IMR-90 (cell line): ENCODE measurements around the gene IL12RB2. TPM values are rescaled to one million over a fixed set of nuclear protein-coding genes. Genes with fewer than 3 reads are reported as not detected.

Experiments used
- ATAC-seq: fragments of 200-7000 bp; cut with Tn5 transposase; 2 replicates; pipeline ENCODE4 v1.9.1; 2020; ENCODE audit warnings: low read depth, mild to moderate bottlenecking, moderate library complexity
- BruUV-seq: library from RNA; stranded (reverse); fragments of 400-500 nt; replicated peaks from 2 replicates; lab custom pipeline; 2021; lab: Mats Ljungman, UMichigan
- CTCF ChIA-PET: fragments of 300-600 bp; formaldehyde crosslinking; extraction: SDS; loops from one replicate; lab custom pipeline; 2021; ENCODE audit warnings: antibody characterized with exemption; lab: Yijun Ruan, JAX
- POLR2A ChIA-PET: fragments of 300-600 bp; sonication (Branson Sonifier 250); formaldehyde crosslinking; loops from one replicate; lab custom pipeline; 2022; ENCODE audit warnings: antibody characterized with exemption; ENCODE audit not compliant: unreplicated experiment; lab: Charles Lee
- DNase-seq: peaks from one replicate; pipeline ENCODE4 v3.0.0; 2013
- H2AFZ ChIP-seq: replicated peaks from 2 replicates; pipeline ENCODE3; 2013; ENCODE audit warnings: low read length, mild to moderate bottlenecking; ENCODE audit not compliant: poor library complexity
- H2AK5ac ChIP-seq: 2 replicates; pipeline ENCODE4 v1.6.1; 2013; ENCODE audit warnings: low read depth, low read length, inconsistent platforms
- H2AK9ac ChIP-seq: replicated peaks from 2 replicates; pipeline ENCODE3; 2013; ENCODE audit warnings: mild to moderate bottlenecking, low read depth, low read length, moderate library complexity; ENCODE audit not compliant: poor library complexity
- H2BK120ac ChIP-seq: 2 replicates; pipeline ENCODE4 v1.6.1; 2013; ENCODE audit warnings: low read depth, low read length, inconsistent platforms
- H2BK15ac ChIP-seq: 3 replicates; pipeline ENCODE4 v1.6.1; 2013; ENCODE audit warnings: low read depth, low read length, inconsistent platforms
- H2BK20ac ChIP-seq: 2 replicates; pipeline ENCODE4 v1.6.1; 2013; ENCODE audit warnings: low read depth, mild to moderate bottlenecking, inconsistent platforms, low read length, moderate library complexity
- H2BK5ac ChIP-seq: 2 replicates; pipeline ENCODE4 v1.6.1; 2013; ENCODE audit warnings: mild to moderate bottlenecking, low read depth, low read length, inconsistent platforms; ENCODE audit not compliant: poor library complexity, severe bottlenecking
- H3K14ac ChIP-seq: replicated peaks from 2 replicates; pipeline ENCODE4 v1.6.1; 2013; ENCODE audit warnings: low read depth, low read length, inconsistent platforms
- H3K18ac ChIP-seq: 2 replicates; pipeline ENCODE4 v1.6.1; 2013; ENCODE audit warnings: low read depth, low read length, control low read depth
- H3K23ac ChIP-seq: 2 replicates; pipeline ENCODE4 v1.6.1; 2013; ENCODE audit warnings: low read depth, low read length, inconsistent platforms
- H3K27ac ChIP-seq: 2 replicates; pipeline ENCODE4 v1.5.1; 2013; ENCODE audit warnings: mild to moderate bottlenecking, control low read depth, low read length; ENCODE audit not compliant: insufficient read depth
- H3K27me3 ChIP-seq: 2 replicates; pipeline ENCODE4 v1.6.1; 2013; ENCODE audit warnings: low read length; ENCODE audit not compliant: control insufficient read depth, insufficient read depth
- H3K36me3 ChIP-seq: 2 replicates; pipeline ENCODE4 v1.6.1; 2013; ENCODE audit warnings: low read length, mixed read lengths; ENCODE audit not compliant: control insufficient read depth, insufficient read depth
- H3K4ac ChIP-seq: 2 replicates; pipeline ENCODE4 v1.6.1; 2013; ENCODE audit warnings: low read depth, low read length, inconsistent platforms
- H3K4me1 ChIP-seq: 2 replicates; pipeline ENCODE4 v1.6.1; 2013; ENCODE audit warnings: low read length, mixed read lengths; ENCODE audit not compliant: control insufficient read depth, insufficient read depth
- H3K4me2 ChIP-seq: 2 replicates; pipeline ENCODE4 v1.6.1; 2013; ENCODE audit warnings: low read depth, mild to moderate bottlenecking, control low read depth, low read length, moderate library complexity
- H3K4me3 ChIP-seq: 2 replicates; pipeline ENCODE4 v1.5.1; 2013; ENCODE audit warnings: low read depth, mild to moderate bottlenecking, control low read depth, low read length, moderate library complexity; ENCODE audit not compliant: insufficient read depth
- H3K56ac ChIP-seq: 2 replicates; pipeline ENCODE4 v1.6.1; 2013; ENCODE audit warnings: low read length, inconsistent platforms; ENCODE audit not compliant: insufficient read depth; ENCODE audit errors: extremely low read depth
- H3K79me1 ChIP-seq, 2 experiments: 2 replicates each; pipeline ENCODE4 v1.6.1; 2013; ENCODE audit warnings: low read length in 2 of 2, inconsistent platforms in 1 of 2, low read depth in 1 of 2
- H3K9ac ChIP-seq: 2 replicates; pipeline ENCODE4 v1.6.1; 2013; ENCODE audit warnings: low read depth, low read length, control low read depth
- H3K9me1 ChIP-seq: 2 replicates; pipeline ENCODE4 v1.6.1; 2013; ENCODE audit warnings: low read length, inconsistent platforms; ENCODE audit not compliant: insufficient read depth
- H3K9me3 ChIP-seq: 2 replicates; pipeline ENCODE4 v1.6.1; 2013; ENCODE audit warnings: low read length; ENCODE audit not compliant: control insufficient read depth, insufficient read depth
- H4K20me1 ChIP-seq: 2 replicates; pipeline ENCODE4 v1.6.1; 2013; ENCODE audit warnings: low read length, inconsistent platforms; ENCODE audit not compliant: insufficient read depth
- H4K5ac ChIP-seq: 2 replicates; pipeline ENCODE4 v1.6.1; 2013; ENCODE audit warnings: mild to moderate bottlenecking, low read depth, low read length, control low read depth
- H4K8ac ChIP-seq, 2 experiments: 2 replicates each; pipeline ENCODE4 v1.6.1; 2013; ENCODE audit warnings: low read depth in 2 of 2, low read length in 2 of 2, control low read depth in 1 of 2, inconsistent platforms in 1 of 2
- H4K91ac ChIP-seq: 2 replicates; pipeline ENCODE4 v1.6.1; 2013; ENCODE audit warnings: low read depth, low read length, inconsistent platforms; ENCODE audit not compliant: insufficient read depth
- CHD1 ChIP-seq: IDR thresholded peaks from 2 replicates; pipeline ENCODE4 v1.6.1; 2012; ENCODE audit warnings: low read depth, low read length, improper control_type of control experiment
- MAFK ChIP-seq: IDR thresholded peaks from 2 replicates; pipeline ENCODE4 v1.6.1; 2012; ENCODE audit warnings: low read depth, low read length, improper control_type of control experiment
- MAZ ChIP-seq: IDR thresholded peaks from 2 replicates; pipeline ENCODE4 v1.6.1; 2012; ENCODE audit warnings: low read depth, mild to moderate bottlenecking, low read length, improper control_type of control experiment, moderate library complexity, borderline replicate concordance
- MXI1 ChIP-seq: IDR thresholded peaks from 2 replicates; pipeline ENCODE4 v1.6.1; 2012; ENCODE audit warnings: low read depth, mild to moderate bottlenecking, low read length, moderate library complexity, borderline replicate concordance
- POLR2A ChIP-seq: IDR thresholded peaks from 2 replicates; pipeline ENCODE4 v1.6.1; 2012; ENCODE audit warnings: mild to moderate bottlenecking, low read depth, low read length
- RAD21 ChIP-seq: IDR thresholded peaks from 2 replicates; pipeline ENCODE4 v1.6.1; 2012; ENCODE audit warnings: low read length, improper control_type of control experiment
- WGBS, 2 experiments: methylation state at CpG; one replicate each; pipeline versions ENCODE4 v1.1.5 to v1.1.7; 2013; ENCODE audit warnings: missing lambda C conversion rate in 2 of 2; ENCODE audit not compliant: insufficient read length in 1 of 2; ENCODE audit errors: extremely low coverage in 2 of 2; 5-methylcytosine and 5-hydroxymethylcytosine counted together
- dilution Hi-C: fragments of 300-500 bp; cut with HindIII; formaldehyde crosslinking; loops from one replicate; pipeline ENCODE4 v1.14.3; 2018; ENCODE audit warnings: low sequenced_read_pairs; ENCODE audit not compliant: unreplicated experiment
- in situ Hi-C: fragments of 300-500 bp; cut with MboI; formaldehyde crosslinking; loops from 3 replicates; pipeline ENCODE4 v1.14.3; 2019; ENCODE audit warnings: low sequenced_read_pairs, inconsistent platforms, mixed read lengths
- intact Hi-C: fragments of 100-400 bp; cut with micrococcal nuclease; formaldehyde crosslinking; loops from 2 replicates; pipeline ENCODE4 v1.10.0; 2022
- polyA plus RNA-seq, 3 experiments: library from polyadenylated mRNA; depleted of rRNA; stranded (reverse); fragments of >200 nt; gene quantifications; 2 replicates each; pipeline ENCODE4 v1.2.3, GENCODE V29; 2012; ENCODE audit warnings: low replicate concordance in 1 of 3
- total RNA-seq: library from RNA; depleted of rRNA; stranded (reverse); fragments of >200 nt; gene quantifications from 2 replicates; pipeline ENCODE4 v1.2.3, GENCODE V29; 2012
- TF ChIP-seq, protein P1 (sequence below): conservative IDR thresholded peaks from 2 replicates; pipeline ENCODE4 v1.5.1; 2012; ENCODE audit warnings: mild to moderate bottlenecking, low read depth, low read length, improper control_type of control experiment
- TF ChIP-seq, protein P2 (sequence below): fragments of 150-350 bp; IDR thresholded peaks from 2 replicates; pipeline ENCODE4 v1.6.1; 2017; ENCODE audit warnings: mild to moderate bottlenecking, antibody characterized with exemption, low read length, low read depth

The IL12RB2 gene
- total and polyA plus RNA-seq, 2 of the 4 experiments (the other 2 are of a cell fraction): not detected

DNA sequence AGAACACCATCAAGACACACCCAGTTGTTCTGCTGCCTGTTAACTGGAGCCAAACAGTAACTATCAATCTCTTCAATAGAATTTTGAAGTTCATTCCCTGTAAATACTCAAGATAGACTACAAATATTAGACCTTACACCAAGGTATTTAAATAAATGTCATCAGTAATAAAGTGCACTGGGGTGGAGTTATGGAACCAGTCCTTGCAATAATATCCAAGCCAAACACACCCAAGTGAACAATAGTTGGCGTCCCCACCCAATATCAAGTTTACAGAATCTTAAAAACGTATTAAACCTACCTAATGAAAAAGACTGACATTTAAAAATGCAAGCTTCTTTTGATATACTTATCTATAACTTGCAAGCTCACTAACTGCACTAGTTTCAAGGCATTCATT lies 119.8 kb downstream of the IL12RB2 start:
- Histone ChIP-seq H2BK120ac (no peak overlapping the region), H2AK9ac (no peak overlapping the region), H3K56ac (no peak overlapping the region), H3K79me1 (peaks cover 2 to 7% of the 10 kb centered on the region in 2 experiments; a peak in 2 of 4 replicates), H2AK5ac (no peak overlapping the region), H3K18ac (no peak overlapping the region), H3K4ac (no peak overlapping the region), H3K36me3 (peaks cover 24% of the 10 kb centered on the region), H4K5ac (no peak overlapping the region), H3K4me2 (peak overlapping the region; percentile 81; the same call in 1 of the 2 replicates), H2BK5ac (no peak overlapping the region), H4K20me1 (peaks cover 45% of the 10 kb centered on the region), H3K23ac (no peak overlapping the region), H3K9ac (no peak overlapping the region), H2BK15ac (no peak overlapping the region), H3K9me1 (no peaks in the 10 kb centered on the region; the same call in 1 of the 2 replicates), H2BK20ac (no peak overlapping the region), H3K4me3 (0 out of 2 replicates have a peak overlapping the region, but pooled peaks have one; percentile 7), H3K27me3 (no peaks in the 10 kb centered on the region), H4K8ac (no peak overlapping the region), H4K91ac (no peak overlapping the region), H3K27ac (no peak overlapping the region), H2AFZ (no peak overlapping the region), H3K14ac (no peak overlapping the region), H3K4me1 (no peaks in the 10 kb centered on the region), H3K9me3 (no peaks in the 10 kb centered on the region)
- TF ChIP-seq RAD21: no peak
- TF ChIP-seq CHD1: no peak
- TF ChIP-seq MXI1: no peak
- TF ChIP-seq, protein P1, sequence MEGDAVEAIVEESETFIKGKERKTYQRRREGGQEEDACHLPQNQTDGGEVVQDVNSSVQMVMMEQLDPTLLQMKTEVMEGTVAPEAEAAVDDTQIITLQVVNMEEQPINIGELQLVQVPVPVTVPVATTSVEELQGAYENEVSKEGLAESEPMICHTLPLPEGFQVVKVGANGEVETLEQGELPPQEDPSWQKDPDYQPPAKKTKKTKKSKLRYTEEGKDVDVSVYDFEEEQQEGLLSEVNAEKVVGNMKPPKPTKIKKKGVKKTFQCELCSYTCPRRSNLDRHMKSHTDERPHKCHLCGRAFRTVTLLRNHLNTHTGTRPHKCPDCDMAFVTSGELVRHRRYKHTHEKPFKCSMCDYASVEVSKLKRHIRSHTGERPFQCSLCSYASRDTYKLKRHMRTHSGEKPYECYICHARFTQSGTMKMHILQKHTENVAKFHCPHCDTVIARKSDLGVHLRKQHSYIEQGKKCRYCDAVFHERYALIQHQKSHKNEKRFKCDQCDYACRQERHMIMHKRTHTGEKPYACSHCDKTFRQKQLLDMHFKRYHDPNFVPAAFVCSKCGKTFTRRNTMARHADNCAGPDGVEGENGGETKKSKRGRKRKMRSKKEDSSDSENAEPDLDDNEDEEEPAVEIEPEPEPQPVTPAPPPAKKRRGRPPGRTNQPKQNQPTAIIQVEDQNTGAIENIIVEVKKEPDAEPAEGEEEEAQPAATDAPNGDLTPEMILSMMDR: no peak
- TF ChIP-seq MAFK: no peak
- TF ChIP-seq, protein P2, sequence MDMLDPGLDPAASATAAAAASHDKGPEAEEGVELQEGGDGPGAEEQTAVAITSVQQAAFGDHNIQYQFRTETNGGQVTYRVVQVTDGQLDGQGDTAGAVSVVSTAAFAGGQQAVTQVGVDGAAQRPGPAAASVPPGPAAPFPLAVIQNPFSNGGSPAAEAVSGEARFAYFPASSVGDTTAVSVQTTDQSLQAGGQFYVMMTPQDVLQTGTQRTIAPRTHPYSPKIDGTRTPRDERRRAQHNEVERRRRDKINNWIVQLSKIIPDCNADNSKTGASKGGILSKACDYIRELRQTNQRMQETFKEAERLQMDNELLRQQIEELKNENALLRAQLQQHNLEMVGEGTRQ: no peak
- TF ChIP-seq POLR2A: no peak
- no peak for TF ChIP-seq MAZ
- ChIA-PET POLR2A (no interaction called here), CTCF (no interaction called here)
- intact Hi-C loops: loop anchor here (2.0 kb wide), 1 partner anchor 17 kb away; no protein-coding TSS in a partner anchor
- no peak for DNase-seq
- dilution Hi-C loops: no loop called here
- no peak for ATAC-seq
- WGBS, 2 experiments: no CpG with 5 or more reads among the region's 2 CpGs
- BruUV-seq: TSS peak; percentile 18
- in situ Hi-C loops: no loop called here
